Mammary epithelial cell (primary cell): Measurements from ENCODE around the gene TSHR.

ENCODE experiments used
- CTCF ChIP-seq, 2 donors: IDR thresholded peaks in 1 of 2; conservative IDR thresholded peaks in 1 of 2; 2 replicates each; pipeline ENCODE4 v1.5.1; 2011 to 2012; ENCODE audit warnings: inconsistent platforms in 2 of 2, low read length in 2 of 2, mild to moderate bottlenecking in 2 of 2, control low read depth in 1 of 2, low read depth in 1 of 2; ENCODE audit not compliant: insufficient read depth in 1 of 2; ENCODE audit errors: extremely low read depth in 1 of 2
- EZH2 ChIP-seq: IDR thresholded peaks from 2 replicates; pipeline ENCODE4 v1.6.1; 2012; ENCODE audit warnings: low read length, inconsistent platforms, borderline replicate concordance

GRCh38 chr14:80958939-80959338 lies 3.5 kb downstream of the TSHR start:
- no peak for TF ChIP-seq CTCF (conservative IDR thresholded peaks at IDR 0.05 in 1 of 2, IDR thresholded peaks at IDR 0.05 in 1 of 2; ENCODE audit: extremely low read depth in 1 of 2, insufficient read depth in 1 of 2, low read depth in 1 of 2, low read length in 2 of 2)
- no peak for TF ChIP-seq EZH2
